RWPE1 (cell line): ENCODE measurements around the gene RERE.

Experiments used
- CTCF ChIA-PET: fragments of 350-600 bp; sonication (Branson Sonifier 250); formaldehyde crosslinking; extraction: SDS; loops from one replicate; lab custom pipeline; 2021; lab: Yijun Ruan, JAX
- POLR2A ChIA-PET: fragments of 400-600 bp; formaldehyde crosslinking; extraction: SDS; loops from one replicate; lab custom pipeline; 2020; ENCODE audit warnings: antibody characterized with exemption; ENCODE audit not compliant: low non-redundant PET; lab: Yijun Ruan, JAX
- DNase-seq: peaks from one replicate; pipeline ENCODE4 v3.0.0; 2012; ENCODE audit warnings: low spot score
- H3K27ac ChIP-seq: fragments of 450-650 bp; 2 replicates; pipeline ENCODE4 v1.5.1; 2017
- TF ChIP-seq, protein P1 (sequence below): fragments of 450-650 bp; conservative IDR thresholded peaks from 2 replicates; pipeline ENCODE4 v1.5.1; 2017; ENCODE audit warnings: low read depth, mild to moderate bottlenecking

RERE gene

GRCh38 chr1:8367571-8368194 is 449.8 kb downstream of the RERE start:
- TF ChIP-seq, protein P1, sequence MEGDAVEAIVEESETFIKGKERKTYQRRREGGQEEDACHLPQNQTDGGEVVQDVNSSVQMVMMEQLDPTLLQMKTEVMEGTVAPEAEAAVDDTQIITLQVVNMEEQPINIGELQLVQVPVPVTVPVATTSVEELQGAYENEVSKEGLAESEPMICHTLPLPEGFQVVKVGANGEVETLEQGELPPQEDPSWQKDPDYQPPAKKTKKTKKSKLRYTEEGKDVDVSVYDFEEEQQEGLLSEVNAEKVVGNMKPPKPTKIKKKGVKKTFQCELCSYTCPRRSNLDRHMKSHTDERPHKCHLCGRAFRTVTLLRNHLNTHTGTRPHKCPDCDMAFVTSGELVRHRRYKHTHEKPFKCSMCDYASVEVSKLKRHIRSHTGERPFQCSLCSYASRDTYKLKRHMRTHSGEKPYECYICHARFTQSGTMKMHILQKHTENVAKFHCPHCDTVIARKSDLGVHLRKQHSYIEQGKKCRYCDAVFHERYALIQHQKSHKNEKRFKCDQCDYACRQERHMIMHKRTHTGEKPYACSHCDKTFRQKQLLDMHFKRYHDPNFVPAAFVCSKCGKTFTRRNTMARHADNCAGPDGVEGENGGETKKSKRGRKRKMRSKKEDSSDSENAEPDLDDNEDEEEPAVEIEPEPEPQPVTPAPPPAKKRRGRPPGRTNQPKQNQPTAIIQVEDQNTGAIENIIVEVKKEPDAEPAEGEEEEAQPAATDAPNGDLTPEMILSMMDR, result no peak
- ChIA-PET POLR2A (interaction anchor here (0.7 kb wide), 1 partner anchor 479 kb away, joined by 4 read pairs; no protein-coding TSS in a partner anchor), CTCF (interaction anchor here (1.2 kb wide), 2 partner anchors 19 to 645 kb away, joined by 3 to 4 read pairs; no protein-coding TSS in a partner anchor)
- no peak overlapping the region for H3K27ac ChIP-seq
- DNase-seq, result no peak

DNA sequence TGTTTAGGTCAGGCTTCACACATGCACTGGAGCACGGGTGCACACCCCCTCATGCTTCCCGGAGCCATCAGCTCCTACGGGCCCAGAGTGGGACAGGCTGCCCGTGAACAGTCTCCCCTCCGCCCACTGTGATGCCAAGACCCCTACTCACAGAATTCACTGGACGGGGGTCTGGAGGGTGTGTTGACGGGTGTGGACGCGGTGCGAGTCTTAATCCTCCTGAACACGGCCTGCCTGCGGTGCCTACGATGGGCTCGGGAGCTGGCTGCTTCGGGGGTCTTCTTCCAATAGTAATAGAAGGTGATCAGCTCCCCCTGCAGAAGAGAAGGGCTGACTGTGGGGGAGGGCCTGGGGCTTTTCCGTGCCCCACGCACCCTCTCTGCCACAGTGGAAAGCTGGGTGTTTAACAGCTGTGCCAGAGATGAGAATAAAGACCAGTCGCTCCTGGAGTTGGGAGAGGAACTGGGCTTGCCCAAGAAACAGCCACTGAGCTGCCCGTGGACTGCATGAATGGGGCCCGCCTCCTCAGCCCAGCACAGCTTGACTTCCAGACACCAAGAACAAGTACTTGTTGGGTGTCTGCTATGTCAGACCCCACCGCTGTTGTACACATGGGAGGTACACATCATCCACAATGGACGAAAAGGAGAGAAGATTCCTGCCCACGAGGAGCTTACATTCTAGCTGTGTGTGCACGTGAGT is 451.6 kb downstream of the RERE start:
- TF ChIP-seq, protein P1, result no peak
- no peak for DNase-seq
- CTCF ChIA-PET, result no interaction called here
- POLR2A ChIA-PET, result no interaction called here
- H3K27ac ChIP-seq, result no peak overlapping the region

DNA sequence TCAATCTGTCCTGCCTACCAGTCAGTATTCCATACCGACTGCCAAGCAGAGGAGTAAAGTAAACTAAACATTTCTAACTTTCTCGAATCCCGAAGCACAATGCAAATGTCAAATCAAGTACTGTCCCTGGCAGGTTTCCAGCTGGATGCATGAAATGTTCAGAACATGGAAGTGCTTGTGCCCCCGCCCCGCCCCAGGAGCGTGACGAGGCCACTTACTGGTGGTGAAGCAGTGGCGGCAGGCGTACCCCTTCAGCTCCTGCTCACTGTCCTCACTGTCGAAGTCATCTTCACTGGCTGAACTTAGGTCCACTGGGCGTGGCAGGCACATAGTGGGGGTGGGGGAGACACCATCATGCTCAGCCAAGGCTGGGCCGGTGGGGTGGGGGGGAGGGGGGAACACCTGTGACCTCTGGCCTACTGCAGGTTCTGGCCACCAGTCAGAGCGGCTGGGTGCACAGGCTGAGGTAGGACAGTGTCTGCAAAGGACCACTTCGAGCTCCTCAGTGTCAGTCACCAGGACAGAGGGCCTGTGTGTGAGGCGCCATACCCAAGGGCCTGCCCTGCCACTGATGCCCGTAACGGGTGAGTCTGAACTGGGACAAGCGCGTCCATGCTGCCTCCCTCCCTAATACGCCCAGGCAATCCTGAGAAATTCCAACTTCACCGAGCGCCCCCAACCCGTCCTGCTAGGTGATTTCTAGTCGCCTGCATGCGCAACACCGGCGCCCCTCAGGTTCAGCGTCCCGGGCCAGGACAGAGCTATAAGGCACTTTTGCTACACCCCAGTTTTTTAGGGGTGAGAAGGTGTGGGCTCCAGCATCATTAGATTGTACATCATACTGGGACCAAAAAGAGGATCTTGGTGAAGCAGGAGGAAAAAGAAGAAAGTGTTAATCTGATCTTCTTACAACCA is 452.7 kb downstream of the RERE start:
- POLR2A ChIA-PET, result no interaction called here
- CTCF ChIA-PET, result no interaction called here

DNA sequence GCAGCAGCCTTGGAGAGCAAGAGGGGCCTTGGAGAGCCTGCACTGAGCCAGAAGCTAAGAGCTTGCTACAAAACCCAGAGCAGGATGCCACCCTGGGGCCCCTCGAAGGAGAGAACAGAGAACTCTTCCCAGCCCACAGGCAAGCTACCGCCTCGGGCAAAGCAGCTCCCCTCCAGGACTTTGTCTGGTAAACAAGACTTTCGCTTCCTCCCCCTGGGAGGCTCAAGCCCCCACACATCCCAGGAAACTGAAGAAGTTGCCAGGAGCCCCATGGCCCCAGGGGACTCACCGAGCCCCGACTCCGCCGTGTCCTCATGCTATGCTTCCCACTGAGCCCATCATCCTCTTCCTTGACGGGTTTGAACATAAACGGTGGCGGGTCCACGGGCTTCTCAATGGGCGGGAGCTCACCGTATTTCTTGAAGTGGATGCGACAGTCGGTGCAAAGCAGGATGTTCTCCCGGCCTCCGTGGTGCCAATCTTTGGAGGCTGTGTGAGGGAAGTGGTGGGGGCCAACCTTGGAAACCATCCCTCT is 453.6 kb downstream of the RERE start:
- ChIA-PET POLR2A (no interaction called here), CTCF (interaction anchor here (0.7 kb wide), 1 partner anchor 207 kb away, joined by 3 read pairs; no protein-coding TSS in a partner anchor)
- TF ChIP-seq, protein P1, result no peak
- DNase-seq, result no peak
- H3K27ac ChIP-seq, result no peak overlapping the region

More for the DNA sequence above, 452.7 kb downstream of the RERE start:
- DNase-seq, result no peak
- H3K27ac ChIP-seq, result no peak overlapping the region
- TF ChIP-seq, protein P1, result no peak

GRCh38 chr1:8363186-8363766 is 454.2 kb downstream of the RERE start:
- no peak overlapping the region for H3K27ac ChIP-seq
- TF ChIP-seq, protein P1, result no peak
- ChIA-PET CTCF (interaction anchor here (0.7 kb wide), 1 partner anchor 207 kb away, joined by 3 read pairs; no protein-coding TSS in a partner anchor), POLR2A (interaction anchor here (0.5 kb wide), 1 partner anchor 454 kb away, joined by 4 read pairs; the partner anchor contains the start of gene RERE)
- DNase-seq, result no peak
